RWPE2 (cell line): ENCODE measurements around the gene LRRN4CL.

Experiments used
- ATAC-seq: fragments of 200-7000 bp; cut with Tn5 transposase; 3 replicates; pipeline ENCODE4 v1.9.1; 2021; ENCODE audit warnings: low read depth
- DNase-seq: peaks from one replicate; pipeline ENCODE4 v3.0.0-alpha.2; 2020; ENCODE audit warnings: low spot score
- H3K27ac ChIP-seq: fragments of 450-650 bp; 2 replicates; pipeline ENCODE4 v1.5.1; 2017; ENCODE audit warnings: mild to moderate bottlenecking; ENCODE audit not compliant: poor library complexity, severe bottlenecking
- H3K27me3 ChIP-seq: fragments of 250-450 bp; sonication (Bioruptor Pico); 2 replicates; pipeline ENCODE4 v1.5.1; 2021; ENCODE audit warnings: mild to moderate bottlenecking, moderate library complexity; ENCODE audit not compliant: insufficient read depth, poor library complexity, severe bottlenecking
- H3K36me3 ChIP-seq: fragments of 250-450 bp; sonication (Bioruptor Pico); 2 replicates; pipeline ENCODE4 v1.5.1; 2020; ENCODE audit warnings: low read depth, mild to moderate bottlenecking, moderate library complexity
- H3K4me1 ChIP-seq: fragments of 250-450 bp; sonication (Bioruptor Pico); 2 replicates; pipeline ENCODE4 v1.5.1; 2021; ENCODE audit warnings: mild to moderate bottlenecking, moderate library complexity; ENCODE audit not compliant: insufficient read depth, poor library complexity, severe bottlenecking
- H3K4me3 ChIP-seq: fragments of 250-450 bp; sonication (Bioruptor Pico); 2 replicates; pipeline ENCODE4 v1.5.1; 2021; ENCODE audit warnings: mild to moderate bottlenecking, moderate library complexity; ENCODE audit not compliant: severe bottlenecking
- H3K9me3 ChIP-seq: fragments of 250-450 bp; sonication (Bioruptor Pico); 2 replicates; pipeline ENCODE4 v1.5.1; 2021; ENCODE audit warnings: mild to moderate bottlenecking, moderate library complexity; ENCODE audit not compliant: severe bottlenecking
- CTCF ChIP-seq: fragments of 450-650 bp; IDR thresholded peaks from one replicate; pipeline ENCODE4 v1.5.1; 2017; ENCODE audit warnings: mild to moderate bottlenecking, moderate library complexity; ENCODE audit not compliant: poor library complexity, severe bottlenecking

LRRN4CL gene

GRCh38 chr11:62644220-62644619 is 45.1 kb downstream of the LRRN4CL start:
- Histone ChIP-seq H3K4me1 (no peaks in the 10 kb centered on the region), H3K27ac (no peak overlapping the region), H3K27me3 (no peaks in the 10 kb centered on the region), H3K9me3 (no peaks in the 10 kb centered on the region), H3K4me3 (no peak overlapping the region), H3K36me3 (peaks cover 48% of the 10 kb centered on the region)
- DNase-seq: no peak
- TF ChIP-seq CTCF: no peak
- no peak for ATAC-seq
